NCI-H1092 treated with DMSO at 0.1 percent for 48 hours (cell line): ENCODE measurements around the gene HLCS.

Experiments used
- DNase-seq: peaks from one replicate; lab custom pipeline; 2025; lab: John Stamatoyannopoulos, UW

The HLCS gene

DNA sequence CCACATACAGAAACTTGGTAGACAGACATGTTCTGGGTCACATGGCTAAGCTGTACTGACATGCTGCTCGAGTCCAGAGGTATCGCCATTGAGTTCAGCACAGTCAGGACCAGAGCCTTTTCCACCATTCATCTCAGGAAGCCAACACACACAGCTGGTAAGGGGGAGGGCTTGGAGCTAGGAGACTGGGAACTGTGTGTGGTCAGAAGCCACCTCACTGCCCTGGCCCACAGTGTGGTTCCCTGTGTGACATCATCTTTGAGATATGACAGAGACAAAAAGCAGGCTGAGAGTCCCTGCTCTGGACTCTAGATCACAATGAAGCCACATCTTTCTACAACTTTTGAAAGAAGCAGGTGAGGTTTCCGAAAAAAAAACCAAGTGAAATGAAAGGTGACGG is 160.4 kb downstream of the HLCS start:
- DNase-seq: no peak

DNA sequence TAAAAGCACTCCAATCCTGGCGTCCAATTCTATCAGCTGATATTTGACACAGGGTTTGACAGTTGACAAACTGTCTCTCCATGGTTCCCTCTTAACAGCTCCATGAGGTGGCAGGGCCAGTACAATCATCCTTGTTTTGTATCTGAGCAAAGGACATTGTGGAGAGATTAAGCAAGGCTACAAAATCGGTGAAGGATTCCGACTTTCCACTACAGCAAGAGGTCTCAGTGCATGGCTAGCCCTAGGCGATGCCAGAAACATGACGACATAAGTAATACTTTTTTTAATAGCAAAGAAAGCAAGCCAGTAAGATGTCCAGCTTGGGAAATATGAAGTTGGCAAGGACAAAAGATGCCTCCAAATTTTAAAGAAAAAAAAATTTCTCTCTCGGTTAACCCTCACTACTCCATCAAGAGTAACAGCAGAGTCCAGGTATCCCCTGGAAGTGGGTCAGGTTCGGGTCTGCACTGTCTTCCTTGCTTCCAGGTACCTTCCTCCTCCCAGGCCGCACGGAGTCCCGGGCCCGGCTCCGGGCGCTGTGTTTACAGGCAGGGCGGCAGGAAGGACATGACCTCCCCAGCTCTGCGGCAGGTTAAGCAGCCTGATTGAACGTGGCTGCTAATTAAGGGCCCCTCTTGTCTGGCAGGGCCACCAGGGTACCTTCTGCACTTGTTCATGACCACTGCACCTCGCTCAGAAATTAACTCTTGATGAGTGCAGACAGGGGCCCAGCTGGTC is 161.4 kb downstream of the HLCS start:
- DNase-seq: no peak

DNA sequence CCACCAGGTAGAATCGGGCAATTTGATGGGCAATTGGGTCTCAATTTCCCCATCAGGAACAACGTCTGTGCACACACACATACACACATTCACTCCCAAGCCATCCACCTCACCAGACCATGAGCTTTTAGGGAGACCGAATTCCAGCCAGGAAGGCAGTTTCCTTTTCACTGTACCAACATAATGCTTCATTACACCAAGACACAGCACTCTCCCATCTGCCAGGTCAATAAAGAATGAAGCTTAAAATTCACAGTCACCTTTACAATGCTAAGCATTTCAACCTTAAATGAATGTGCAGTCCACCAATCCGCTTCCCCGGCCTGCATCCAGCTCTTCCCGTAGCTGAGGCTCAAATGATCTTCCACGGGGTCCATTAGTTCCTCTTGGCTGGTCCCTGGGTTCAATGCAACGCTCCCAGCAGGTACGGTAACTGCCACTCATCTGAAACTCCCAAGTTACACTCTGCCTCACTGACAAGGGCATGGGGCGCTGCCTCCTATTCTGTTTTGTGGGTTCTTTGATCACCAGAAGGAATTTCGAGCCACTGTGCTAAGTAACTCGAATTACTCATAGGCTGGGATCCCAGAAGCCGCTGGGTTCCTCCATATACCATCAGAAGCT is 162.5 kb downstream of the HLCS start:
- no peak for DNase-seq

DNA sequence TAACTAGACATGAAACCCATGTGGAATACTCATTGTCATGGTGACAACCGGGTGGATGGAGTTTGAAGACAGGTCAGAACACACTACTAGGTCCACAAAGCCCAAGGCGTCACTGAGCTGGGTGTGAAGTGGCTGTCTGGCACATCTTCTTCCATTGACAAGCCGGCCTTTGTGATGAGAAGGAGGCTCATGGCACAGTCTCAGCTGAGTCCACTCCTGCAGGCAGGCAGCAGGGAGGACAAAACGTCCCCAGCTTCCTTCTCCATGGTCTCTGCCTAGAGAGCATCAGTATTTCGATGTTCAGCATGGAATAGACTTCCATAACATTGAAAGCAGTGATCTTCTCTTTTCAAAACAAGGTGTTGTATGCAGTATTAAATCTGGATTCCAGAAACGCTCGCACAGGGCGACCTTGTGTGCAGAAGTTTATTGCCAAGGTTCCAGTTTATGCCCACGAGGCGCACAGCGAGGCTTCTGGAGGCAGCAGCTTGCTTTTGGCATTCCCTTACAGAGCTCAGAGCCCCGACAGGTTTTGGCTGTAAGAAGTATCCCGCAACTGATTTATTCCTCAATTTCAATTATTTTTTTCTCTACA is 163.3 kb downstream of the HLCS start:
- DNase-seq: no peak

DNA sequence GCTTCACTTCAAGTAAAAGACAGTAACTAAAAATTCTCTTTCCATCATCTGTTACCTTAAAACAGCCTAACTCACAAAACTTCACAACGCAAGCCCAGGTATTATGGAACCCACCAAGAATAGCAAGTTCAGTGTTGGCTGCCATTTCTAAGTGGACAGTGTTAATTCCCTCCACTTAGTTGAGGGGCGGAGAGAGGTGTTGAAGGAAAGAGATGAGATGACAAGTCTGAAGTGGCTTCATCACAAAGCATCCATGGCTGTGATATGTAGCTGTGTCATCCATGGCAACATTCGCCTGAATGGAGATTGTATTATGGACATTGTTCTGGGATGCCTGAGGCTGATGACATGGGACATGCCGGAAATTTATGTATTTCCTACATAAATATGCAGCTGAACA is 165.7 kb downstream of the HLCS start:
- no peak for DNase-seq

DNA sequence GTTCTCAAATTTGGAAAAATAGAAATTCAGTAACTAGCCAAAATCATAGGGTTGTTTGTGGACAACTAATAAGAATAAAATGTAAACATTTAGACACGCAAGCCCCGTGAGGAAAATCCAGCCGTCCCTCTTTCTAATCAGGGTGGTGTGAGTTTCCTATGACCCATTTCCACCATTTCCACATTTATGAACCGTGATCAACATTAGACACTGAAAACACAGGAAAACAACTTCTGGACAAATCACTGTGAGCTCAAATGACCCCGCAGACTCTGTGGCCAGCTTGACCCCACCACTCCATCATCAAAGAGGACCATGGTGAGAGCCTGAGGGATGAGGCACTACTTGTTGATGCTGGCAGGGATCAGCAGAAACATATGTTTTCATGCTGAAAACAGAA is 166.6 kb downstream of the HLCS start:
- no peak for DNase-seq

DNA sequence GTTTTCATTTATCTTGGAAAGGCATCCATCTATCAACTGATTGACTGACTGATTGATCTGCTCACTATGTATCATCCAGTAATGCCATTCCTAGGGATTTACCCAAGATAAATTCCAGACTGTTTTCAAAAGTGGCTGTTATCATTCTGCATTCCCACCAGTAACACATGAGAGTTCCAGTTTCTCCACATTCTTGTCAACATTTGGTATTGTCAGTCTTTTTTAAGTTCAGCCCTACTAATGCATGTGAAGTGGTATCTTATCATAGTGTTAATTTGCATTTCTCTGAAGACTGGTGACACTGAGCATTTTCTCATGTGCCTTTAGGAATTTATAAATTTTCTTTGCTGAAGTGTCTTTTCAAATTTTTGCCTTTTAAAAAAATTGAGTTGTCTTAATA is 168.0 kb downstream of the HLCS start:
- DNase-seq: no peak

DNA sequence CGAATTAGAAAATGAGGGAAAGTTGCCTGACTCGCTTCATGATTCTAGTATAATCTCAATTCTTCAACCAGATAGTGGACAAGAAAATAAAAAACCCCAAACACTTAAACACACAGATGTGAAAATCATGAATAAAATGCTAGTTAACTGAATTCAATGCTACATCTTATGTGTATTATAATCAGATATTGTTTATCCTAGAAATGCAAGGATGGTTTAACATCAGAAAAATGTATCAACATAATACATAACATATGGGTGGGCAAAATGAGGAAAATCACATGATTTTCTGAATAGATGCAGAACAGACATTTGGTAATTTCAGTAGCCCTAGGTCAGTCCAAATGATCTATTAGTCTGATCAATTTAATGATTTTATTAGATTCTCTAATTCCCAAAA is 170.4 kb downstream of the HLCS start:
- no peak for DNase-seq

DNA sequence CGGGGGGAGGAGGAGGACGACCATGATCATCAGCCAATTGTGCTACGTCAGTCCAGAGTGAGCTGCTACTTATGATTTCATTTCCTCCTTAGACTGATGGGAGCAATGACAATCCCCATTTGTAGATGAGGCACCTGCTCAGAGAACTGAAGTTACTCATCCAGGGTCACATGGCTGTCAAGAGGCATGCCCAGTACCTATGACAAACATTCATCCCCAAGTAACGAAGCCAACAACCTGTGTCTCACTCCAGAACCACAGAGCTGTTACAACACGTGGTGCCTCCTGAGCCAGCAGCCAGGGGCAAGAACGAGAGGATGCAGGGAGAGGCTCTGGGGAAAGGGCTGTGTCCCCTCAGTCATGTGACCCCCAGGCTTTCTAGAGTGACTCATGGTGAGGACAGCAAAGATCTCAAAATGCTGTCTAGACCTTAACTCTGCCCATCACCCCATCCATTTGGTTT is 173.9 kb downstream of the HLCS start:
- DNase-seq: peak; percentile 57

DNA sequence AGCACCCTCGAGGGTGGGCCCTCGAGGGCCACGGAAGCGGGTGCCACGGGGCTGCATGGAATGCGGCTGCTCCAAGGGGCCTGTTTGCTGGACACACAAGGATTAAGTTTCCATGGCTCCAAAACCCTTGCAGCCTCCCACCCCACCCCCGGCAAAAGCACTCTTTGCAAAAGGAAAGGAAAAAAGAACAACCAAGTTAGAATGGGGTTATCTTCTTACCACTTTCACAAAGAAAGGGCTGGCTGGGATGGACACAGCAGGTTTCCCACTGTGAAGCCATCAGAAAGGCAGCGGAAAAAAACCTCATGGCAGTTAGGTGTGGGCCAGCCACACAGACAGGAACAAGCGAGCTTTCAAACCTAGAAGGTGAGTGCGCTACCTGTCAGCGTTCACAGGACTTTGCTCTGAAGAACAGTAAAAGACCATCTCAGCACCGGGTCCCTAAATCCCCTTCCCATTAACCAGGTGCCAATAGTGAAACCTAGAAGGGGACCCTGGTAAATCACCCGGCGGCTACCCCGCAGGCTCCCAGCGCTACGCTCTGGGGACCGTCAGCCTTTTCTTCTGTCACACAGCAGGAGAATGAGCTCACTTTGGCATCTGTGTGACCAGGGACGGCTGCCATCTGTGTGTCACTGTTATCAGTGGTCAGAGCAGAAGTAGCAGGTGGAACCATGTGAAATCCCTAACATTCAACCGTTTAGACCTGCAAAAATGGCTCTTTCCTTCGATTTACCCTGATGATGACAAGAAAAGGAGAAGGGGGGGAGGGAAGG is 174.6 kb downstream of the HLCS start:
- DNase-seq: peak; percentile 57

DNA sequence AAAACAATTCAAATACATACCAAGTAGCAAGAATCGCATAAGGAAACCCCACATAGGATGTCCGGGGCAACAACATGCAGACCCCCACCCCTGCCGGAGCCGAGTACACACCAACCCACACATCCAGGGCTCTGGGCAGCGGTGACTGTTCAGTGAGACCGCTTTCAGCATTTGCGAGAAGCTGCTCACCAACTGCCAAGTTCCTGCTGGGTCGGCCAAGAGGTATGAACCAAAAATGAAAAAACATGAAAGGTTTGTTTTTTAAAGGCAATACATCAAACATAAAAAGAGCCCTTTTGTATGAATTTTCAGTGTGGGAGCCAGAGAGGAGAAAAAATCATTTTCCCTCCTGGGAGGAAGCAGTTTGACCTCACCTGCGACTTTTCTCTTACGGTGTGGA is 175.3 kb downstream of the HLCS start:
- no peak for DNase-seq

DNA sequence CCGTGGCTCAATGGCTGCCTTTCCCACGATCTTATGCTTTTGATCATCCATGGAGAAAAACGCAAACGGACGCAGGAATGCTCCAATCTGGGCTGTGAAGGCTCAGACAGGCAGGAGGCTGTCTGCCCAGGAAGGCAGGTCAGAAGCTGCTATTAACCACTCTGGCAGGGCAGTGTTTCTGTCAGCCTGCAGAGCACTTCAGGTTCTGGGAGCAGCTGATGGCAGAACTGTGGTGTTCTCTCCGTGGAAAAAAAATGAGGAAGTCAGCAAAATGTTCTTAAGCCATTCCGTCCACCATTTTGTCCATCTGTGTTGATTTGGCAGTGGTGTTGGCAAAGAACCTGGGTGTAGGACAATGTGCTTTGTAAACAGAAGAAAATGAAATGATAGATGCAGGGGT is 175.9 kb downstream of the HLCS start:
- peak; percentile 29 for DNase-seq

DNA sequence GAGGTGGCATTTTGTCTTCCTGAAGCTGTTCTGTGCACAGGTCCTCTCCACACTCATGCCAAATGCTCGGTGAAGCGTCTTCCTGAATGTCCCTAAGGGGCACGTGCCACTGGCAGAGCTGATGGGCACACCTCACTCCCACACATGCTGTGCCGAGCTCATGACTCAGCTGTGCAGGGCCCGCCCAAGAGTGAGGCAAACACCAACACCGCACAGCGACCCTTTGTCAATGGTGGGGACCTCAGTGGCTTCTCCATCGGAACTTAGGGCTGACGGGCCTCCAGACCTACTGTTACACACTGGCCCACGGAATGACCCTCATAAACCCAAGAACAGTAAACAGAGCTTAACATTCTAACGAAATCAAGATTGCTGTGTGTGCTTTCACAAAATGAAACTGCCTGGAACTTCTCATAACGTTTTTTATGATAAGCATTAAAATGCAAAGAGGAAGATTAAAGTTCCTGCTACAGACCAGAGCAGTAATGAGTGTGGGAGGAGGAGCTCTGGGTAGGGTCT is 178.3 kb downstream of the HLCS start:
- no peak for DNase-seq

DNA sequence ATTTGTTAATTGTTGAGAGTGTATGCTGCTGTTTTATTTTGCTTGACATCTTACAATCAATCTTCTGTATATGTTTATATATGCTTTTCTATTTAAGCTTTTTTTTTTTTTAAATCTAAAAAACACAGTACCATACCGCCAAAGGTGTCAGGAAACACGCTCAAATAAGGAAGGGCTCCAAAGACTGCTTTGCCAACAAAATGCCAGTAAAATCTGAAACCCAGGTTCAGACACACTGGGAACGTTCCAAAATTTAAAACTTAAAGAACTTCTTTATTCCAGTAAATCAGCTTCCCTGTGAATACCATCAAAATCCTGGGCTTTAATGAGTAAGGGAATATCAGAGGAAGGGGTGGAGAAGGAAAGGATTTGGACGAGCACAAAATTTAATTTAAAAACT is 180.3 kb downstream of the HLCS start:
- DNase-seq: no peak

DNA sequence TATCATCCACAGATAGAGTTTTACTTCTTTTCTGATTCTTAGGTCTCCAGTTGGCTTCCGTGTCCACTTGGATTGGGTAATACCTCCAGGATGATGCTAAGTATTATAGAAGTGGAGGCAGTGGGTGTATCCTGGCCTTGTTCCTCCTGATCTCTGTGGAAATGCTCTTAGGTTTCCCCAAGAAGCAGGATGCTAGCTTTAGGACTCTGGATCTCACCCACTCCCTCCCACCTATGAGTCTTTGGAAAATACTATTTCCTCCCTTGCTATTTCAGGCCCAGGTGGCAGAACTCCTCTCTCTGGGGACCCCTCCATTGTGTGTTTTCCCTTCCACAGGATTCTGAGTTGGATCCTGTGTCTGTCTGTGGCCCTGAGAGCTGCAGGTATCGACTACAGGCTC is 180.9 kb downstream of the HLCS start:
- DNase-seq: no peak

DNA sequence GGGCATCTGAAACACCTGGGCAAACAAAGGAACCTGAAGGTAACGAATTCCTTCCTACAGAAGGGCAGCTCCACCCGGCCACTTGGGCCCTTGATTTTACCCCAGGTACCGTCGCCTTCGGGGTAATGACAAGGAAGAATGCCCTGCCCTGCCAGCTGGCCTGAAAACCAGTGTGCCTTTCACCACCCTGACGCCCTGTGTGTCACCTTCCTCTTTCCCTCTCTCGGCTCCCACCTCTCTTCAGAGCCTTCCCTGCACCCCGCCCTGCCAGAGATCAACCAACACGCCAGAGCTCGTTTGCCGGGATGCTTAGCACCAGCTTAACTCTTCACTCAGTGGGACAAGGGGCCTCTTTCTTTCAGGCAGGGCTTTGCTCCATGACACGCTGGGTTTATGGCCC is 181.5 kb downstream of the HLCS start:
- DNase-seq: no peak

DNA sequence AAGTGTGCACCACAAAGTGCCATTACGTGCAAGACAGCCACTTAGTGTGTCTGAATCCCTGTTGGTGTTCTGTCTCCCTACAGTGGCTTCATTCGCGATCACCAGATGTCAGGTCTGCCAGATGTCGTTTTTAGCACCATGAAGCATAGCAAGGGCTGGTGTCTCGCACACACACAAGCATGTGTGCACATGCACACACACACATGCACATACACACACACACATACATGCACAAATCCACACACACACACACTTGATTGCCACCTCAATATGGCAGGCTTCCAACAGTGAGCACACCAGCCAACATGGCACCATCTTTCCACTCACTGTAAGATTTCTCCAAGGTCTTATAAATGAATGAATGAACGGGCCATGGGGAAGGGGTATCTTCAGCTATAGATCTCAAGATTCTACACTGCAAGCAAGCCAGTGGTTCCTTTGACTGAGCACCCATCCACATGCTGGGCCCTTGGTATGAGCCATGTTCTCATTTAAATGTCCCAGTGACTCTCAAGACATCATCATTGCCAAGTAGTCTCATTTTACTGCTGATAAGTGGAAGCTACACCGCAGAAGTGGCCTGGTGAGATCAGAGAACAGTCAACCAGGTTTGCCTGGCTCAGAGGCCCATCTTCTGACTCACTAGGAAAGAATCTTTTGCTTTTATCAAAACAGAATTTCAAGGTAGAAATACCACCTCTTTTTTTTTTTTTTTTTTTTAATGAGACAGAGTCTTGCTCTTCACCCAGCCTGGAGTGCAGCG is 182.7 kb downstream of the HLCS start:
- DNase-seq: no peak

DNA sequence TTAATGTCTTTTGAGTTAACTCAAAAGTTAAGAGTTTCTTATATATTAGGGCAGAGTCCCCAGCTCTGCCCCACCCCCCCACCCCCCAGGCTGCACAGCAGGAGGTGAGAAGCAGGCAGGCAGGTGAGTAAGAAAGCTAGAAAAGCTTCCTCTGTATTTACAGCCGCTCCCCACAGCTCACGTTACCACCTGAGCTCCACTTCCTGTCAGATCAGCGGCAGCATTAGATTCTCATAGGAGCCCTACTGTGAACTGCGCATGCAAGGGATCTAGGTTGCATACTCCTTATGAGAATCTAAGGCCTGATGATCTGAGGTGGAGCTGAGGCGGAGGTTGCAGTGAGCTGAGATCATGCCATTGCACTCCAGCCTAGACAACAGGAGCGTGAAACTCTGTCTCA is 185.6 kb downstream of the HLCS start:
- DNase-seq: no peak

DNA sequence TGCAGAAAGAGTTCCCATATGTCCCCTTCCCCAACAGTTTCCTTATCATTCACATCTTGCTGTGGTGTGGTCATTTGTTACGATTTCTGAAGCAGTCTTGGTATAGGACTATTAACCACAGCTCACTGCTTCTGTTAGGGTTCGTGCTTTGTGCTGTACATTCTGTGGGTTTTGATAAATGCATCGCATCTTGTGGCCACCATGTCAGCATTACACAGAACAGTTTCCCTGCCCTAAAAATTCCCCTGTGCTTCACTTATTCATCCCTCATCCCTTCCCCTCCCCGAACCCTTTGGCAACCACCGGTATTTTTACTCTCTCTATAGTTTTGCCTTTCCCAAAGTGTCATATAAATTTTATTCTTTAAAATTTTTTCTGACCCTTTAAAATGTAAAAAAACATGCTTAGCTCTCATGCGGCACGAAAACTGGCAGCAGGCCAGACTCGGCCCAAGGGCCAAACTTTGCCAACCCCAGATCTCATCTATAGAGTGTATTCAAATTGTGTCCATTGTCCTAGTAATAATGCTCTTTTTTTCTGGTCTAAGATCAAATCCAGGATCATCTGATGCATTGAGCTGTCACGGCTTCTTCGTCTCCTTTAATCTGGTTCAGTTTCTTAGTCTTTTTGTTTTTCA is 189.4 kb downstream of the HLCS start:
- no peak for DNase-seq

DNA sequence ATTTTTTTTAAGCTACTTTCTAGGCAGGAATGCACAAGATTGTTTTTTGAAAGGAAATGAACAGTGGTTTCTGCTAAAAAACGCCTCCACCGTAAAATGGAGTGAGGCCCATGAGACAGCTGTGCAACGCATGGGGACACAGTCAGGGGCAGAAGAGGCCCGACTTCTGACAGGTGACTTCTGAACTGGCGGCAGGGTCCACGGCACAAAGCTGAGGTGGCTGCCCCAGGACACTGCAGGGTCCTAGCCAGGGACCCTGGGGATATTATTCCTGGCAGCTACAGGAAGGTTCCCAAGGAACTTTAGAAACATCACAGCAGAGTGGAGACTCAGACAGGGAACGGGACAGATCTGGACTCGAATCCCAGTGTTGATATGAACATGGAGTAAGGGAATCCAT is 192.5 kb downstream of the HLCS start:
- DNase-seq: no peak

DNA sequence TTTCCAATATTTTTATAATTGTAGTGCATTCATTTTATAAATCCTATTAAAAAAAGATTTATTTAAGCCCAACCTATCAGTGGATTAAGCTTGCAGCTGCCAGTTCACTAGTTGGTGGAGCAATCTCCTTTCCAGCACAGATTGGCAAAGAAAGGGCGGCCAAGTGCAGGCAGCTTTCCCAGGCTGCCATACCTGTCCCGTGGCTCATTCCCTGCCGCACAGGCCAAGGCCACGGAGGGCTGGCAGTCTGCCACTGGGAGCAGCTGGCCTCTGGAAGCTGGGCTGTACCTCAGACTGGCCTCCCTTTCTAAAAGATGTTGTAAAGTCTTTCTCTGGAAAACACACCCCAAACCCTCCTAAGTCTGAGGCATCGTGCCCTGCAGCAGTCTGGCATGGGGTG is 193.4 kb downstream of the HLCS start:
- DNase-seq: peak; percentile 67
